Activated B cell treated with CpG ODN at 0.5 μM for 24 hours (primary cell): Measurements from ENCODE around the gene ERCC1. TPM values are rescaled to one million over a fixed set of nuclear protein-coding genes. Genes with fewer than 3 reads are reported as not detected.
A peak's percentile ranks its signal among the peaks of the same experiment; 100 is the strongest.

Source experiments
- ATAC-seq: fragments of 200-7000 bp; cut with Tn5 transposase; one replicate; pipeline ENCODE4 v1.10.0; 2021; ENCODE audit warnings: low read depth, mild to moderate bottlenecking, moderate library complexity
- CTCF ChIA-PET: fragments of 350-600 bp; sonication (Branson Sonifier 250); formaldehyde crosslinking; loops from one replicate; lab custom pipeline; 2021; ENCODE audit warnings: antibody characterized with exemption; lab: Charles Lee
- POLR2A ChIA-PET: fragments of 350-600 bp; sonication (Branson Sonifier 250); formaldehyde crosslinking; loops from one replicate; lab custom pipeline; 2021; ENCODE audit warnings: antibody characterized with exemption; lab: Charles Lee
- DNase-seq: peaks from one replicate; pipeline ENCODE4 v3.0.0; 2022
- H3K27ac Mint-ChIP-seq: one replicate; pipeline ENCODE4 v1.8.0; 2020; ENCODE audit warnings: mixed read lengths
- H3K27me3 Mint-ChIP-seq: one replicate; pipeline ENCODE4 v1.8.0; 2021; ENCODE audit warnings: mixed read lengths
- H3K36me3 Mint-ChIP-seq: one replicate; pipeline ENCODE4 v1.8.0; 2021; ENCODE audit warnings: low read depth, mixed read lengths
- H3K4me1 Mint-ChIP-seq: one replicate; pipeline ENCODE4 v1.8.0; 2021; ENCODE audit warnings: mixed read lengths
- H3K4me3 Mint-ChIP-seq: one replicate; pipeline ENCODE4 v1.8.0; 2020; ENCODE audit warnings: mild to moderate bottlenecking, mixed read lengths
- H3K9me3 Mint-ChIP-seq: one replicate; pipeline ENCODE4 v1.8.0; 2020; ENCODE audit warnings: mixed read lengths
- intact Hi-C: fragments of 100-400 bp; cut with micrococcal nuclease; formaldehyde crosslinking; loops from one replicate; pipeline ENCODE4 v1.15.1; 2024
- total RNA-seq: library from RNA; stranded (reverse); gene quantifications from 2 replicates; pipeline ENCODE4 v1.2.3, GENCODE V29; 2022
- TF ChIP-seq, protein P1 (sequence below): fragments of 200-600 bp; IDR thresholded peaks from one replicate; pipeline ENCODE4 v1.8.0; 2022; ENCODE audit warnings: antibody characterized with exemption, mild to moderate bottlenecking

The ERCC1 gene
- total RNA-seq, 1 donor from 2014 or later = 69.2 TPM

DNA sequence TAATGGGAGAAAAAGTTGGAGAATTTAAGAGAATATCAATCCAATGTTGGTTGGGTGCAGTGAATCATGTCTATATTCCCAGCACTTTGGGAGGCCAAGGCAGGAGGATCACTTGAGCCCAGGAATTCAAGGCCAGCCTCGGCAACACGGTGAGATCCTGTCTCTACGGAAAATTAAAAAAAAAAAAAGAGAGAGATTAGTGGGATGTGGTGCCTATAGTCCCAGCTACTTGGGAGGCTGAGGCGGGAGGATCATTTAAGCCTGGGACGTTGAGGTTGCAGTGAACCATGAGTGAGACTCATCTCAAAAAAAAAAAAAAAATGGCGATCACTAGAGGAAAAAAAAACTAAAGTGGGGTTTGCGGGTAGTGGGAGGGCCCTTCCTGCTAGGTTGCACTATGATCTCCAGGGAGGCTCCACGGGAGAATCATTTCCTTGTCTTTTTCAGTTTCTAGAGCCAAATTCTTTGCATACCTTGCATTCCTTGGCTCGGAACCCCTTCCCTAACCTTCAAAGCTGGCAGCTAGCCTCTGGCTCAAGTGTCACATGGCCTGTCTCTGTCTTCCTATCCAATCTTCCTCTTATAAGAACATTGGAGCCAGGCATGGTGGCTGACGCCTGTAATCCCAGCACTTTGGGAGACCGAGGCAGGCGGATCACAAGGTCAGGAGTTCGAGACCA, 47.5 kb downstream of the ERCC1 start:
- H3K4me1 Mint-ChIP-seq = no peaks in the 10 kb centered on the region
- CTCF ChIA-PET = no interaction called here
- no peaks in the 10 kb centered on the region for H3K9me3 Mint-ChIP-seq
- no peak overlapping the region for H3K4me3 Mint-ChIP-seq
- no peaks in the 10 kb centered on the region for H3K36me3 Mint-ChIP-seq
- H3K27ac Mint-ChIP-seq = no peak overlapping the region
- H3K27me3 Mint-ChIP-seq = no peaks in the 10 kb centered on the region
- intact Hi-C loops = no loop called here
- POLR2A ChIA-PET = no interaction called here
- no peak for ATAC-seq
- no peak for DNase-seq
- TF ChIP-seq, protein P1, sequence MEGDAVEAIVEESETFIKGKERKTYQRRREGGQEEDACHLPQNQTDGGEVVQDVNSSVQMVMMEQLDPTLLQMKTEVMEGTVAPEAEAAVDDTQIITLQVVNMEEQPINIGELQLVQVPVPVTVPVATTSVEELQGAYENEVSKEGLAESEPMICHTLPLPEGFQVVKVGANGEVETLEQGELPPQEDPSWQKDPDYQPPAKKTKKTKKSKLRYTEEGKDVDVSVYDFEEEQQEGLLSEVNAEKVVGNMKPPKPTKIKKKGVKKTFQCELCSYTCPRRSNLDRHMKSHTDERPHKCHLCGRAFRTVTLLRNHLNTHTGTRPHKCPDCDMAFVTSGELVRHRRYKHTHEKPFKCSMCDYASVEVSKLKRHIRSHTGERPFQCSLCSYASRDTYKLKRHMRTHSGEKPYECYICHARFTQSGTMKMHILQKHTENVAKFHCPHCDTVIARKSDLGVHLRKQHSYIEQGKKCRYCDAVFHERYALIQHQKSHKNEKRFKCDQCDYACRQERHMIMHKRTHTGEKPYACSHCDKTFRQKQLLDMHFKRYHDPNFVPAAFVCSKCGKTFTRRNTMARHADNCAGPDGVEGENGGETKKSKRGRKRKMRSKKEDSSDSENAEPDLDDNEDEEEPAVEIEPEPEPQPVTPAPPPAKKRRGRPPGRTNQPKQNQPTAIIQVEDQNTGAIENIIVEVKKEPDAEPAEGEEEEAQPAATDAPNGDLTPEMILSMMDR = no peak

DNA sequence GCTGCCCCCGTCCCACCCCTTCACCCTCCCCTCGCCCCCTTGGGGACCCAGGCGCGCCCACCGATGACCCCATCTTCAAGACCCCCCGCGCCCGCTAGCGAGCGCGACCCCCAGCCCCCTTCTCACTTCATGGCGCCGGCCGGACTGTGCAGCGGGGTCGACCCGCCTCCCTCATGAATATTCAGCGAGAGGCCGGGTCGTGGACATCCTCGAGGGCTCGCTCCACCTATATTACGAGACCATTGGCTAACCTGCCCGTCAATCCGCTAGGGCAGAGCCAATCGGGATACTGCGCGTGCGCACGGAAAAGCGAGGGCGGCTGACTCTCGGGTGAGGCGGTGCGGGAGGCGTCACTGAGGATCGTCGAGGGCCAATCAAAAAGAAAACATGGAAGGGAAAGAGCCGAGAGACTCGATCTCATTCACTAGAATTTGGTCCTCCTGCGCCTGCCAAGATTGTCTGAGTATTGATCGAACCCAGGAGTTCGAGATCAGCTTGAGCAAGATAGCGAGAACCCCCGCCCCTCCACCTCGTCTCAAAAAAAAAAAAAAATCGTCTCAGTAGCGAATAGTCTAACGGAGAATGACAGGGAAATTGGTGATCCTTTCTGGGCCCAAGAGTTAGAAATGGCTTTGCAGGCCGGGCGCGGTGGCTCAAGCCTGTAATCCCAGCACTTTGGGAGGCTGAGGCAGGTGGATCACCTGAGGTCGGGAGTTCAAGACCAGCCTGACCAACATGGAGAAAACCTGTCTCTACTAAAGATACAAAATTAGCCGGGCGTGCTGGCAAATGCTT, 53.1 kb downstream of the ERCC1 start, which contains the start of gene ERCC2:
Gene ERCC2, minus strand, starts transcription at position 164 of the 795 bp plus-strand sequence. Its CDS starts 33 bp downstream, at position 131.
- ChIA-PET CTCF (interaction anchor here (0.7 to 0.8 kb wide), 2 partner anchors 68 to 410 kb away, joined by 3 read pairs; no protein-coding TSS in a partner anchor), POLR2A (interaction anchor here (0.6 to 1.0 kb wide), 4 partner anchors 115 to 1593 kb away, joined by 3 to 5 read pairs (median 3); no protein-coding TSS in a partner anchor)
- Mint-ChIP-seq H3K4me1 (peaks cover 14% of the 10 kb centered on the region), H3K27ac (peak within 1 kb of the TSS; percentile 99), H3K4me3 (peak within 1 kb of the TSS; percentile 95), H3K9me3 (no peaks in the 10 kb centered on the region), H3K36me3 (no peaks in the 10 kb centered on the region), H3K27me3 (no peaks in the 10 kb centered on the region)
- TF ChIP-seq, protein P1 = no peak
- DNase-seq (peak; percentile 98), ATAC-seq (peak; percentile 97)
- intact Hi-C loops = loop anchor here (1.0 kb wide), 3 partner anchors 36 to 109 kb away; partner anchors contain the start of gene POLR1G

DNA sequence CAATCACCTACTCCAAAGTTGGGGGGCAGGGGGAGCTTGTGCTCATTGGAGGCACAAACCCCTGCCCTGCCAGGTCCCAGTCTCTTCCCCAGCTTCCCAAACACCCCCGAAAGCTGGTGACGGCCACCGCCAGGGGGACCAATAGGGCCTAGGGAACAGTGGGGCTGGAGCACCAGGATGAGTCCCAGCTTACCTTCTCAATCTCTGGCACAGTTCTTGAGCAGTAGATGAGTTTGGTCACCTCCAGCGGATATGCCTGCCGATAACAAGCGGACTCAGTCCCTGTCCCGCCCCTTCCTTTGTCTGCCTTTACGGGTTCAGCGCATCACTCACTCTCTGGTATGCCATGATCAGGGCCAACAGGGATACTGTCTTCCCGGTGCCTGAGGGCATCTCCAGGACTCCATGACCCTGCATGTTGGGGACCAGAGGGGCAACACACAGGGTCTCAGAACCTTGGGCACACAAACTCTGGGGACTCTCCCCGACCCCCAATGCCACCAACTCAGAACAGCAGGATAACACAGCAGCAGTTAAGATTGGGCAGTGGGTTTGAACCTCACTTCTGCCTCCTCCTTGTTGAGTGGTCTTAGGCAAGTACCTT, 54.9 kb downstream of the ERCC1 start:
- DNase-seq (no peak), ATAC-seq (no peak)
- Mint-ChIP-seq H3K27me3 (no peaks in the 10 kb centered on the region), H3K9me3 (no peaks in the 10 kb centered on the region), H3K4me3 (peak overlapping the region; percentile 50), H3K36me3 (no peaks in the 10 kb centered on the region), H3K4me1 (peaks cover 14% of the 10 kb centered on the region), H3K27ac (no peak overlapping the region)
- ChIA-PET CTCF (no interaction called here), POLR2A (interaction anchor here (0.5 kb wide), 1 partner anchor 1731 kb away, joined by 6 read pairs; no protein-coding TSS in a partner anchor)
- intact Hi-C loops = no loop called here
- TF ChIP-seq, protein P1 = no peak

DNA sequence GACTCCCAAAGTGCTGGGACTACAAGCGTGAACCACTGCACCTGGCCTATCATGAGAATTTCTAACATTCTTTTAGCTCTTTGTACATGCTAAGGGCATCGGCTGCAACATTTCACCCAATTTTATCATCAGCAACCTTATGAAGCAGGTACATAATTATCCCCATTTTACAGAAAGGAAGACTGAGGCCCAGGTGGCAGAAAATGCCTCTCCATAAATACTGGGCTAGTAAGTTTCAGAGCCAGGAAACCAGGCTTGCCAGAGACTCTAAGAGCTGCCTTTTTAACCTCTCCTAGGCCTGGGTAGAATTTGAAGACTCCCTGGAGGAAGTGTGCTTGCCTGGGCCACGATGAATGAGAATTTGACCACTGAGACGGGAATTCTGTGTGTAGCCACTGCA, 55.6 kb downstream of the ERCC1 start:
- Mint-ChIP-seq H3K4me1 (peaks cover 14% of the 10 kb centered on the region), H3K4me3 (no peak overlapping the region), H3K36me3 (peaks cover 2% of the 10 kb centered on the region), H3K27me3 (no peaks in the 10 kb centered on the region), H3K27ac (no peak overlapping the region), H3K9me3 (no peaks in the 10 kb centered on the region)
- CTCF ChIA-PET = no interaction called here
- ATAC-seq = no peak
- POLR2A ChIA-PET = no interaction called here
- TF ChIP-seq, protein P1 = no peak
- no peak for DNase-seq
- intact Hi-C loops = no loop called here

DNA sequence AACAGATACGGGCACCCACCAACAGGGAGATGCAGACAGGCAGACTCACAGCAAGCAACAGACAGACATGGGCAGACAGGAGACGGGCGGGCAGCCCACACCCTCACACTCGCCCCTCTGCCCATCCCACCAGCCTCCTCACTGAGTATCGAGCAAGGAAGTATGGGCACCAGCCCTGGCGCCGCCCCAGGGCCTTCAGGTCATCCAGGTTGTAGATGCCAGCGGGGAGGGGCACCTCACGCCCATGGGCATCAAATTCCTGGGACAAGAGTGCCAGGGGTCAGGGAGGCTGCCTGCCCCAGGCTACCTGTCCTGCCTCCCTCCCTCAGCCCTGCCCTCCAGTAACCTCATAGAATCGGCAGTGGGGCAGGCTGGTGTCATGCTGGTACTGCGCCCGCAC, 59.0 kb downstream of the ERCC1 start:
- Mint-ChIP-seq H3K36me3 (peaks cover 22% of the 10 kb centered on the region), H3K27me3 (no peaks in the 10 kb centered on the region), H3K4me1 (peaks cover 5% of the 10 kb centered on the region), H3K9me3 (no peaks in the 10 kb centered on the region), H3K27ac (no peak overlapping the region), H3K4me3 (no peak overlapping the region)
- TF ChIP-seq, protein P1 = no peak
- intact Hi-C loops = no loop called here
- ATAC-seq (no peak), DNase-seq (no peak)
- ChIA-PET CTCF (no interaction called here), POLR2A (no interaction called here)
